Activated B cell treated with CpG ODN at 0.5 μM for 24 hours (primary cell): Measurements from ENCODE around the gene PIGM. TPM values are rescaled to one million over a fixed set of nuclear protein-coding genes. Genes with fewer than 3 reads are reported as not detected.

Experiments used
- ATAC-seq: fragments of 200-7000 bp; cut with Tn5 transposase; one replicate; pipeline ENCODE4 v1.10.0; 2021; ENCODE audit warnings: low read depth, mild to moderate bottlenecking, moderate library complexity
- CTCF ChIA-PET: fragments of 350-600 bp; sonication (Branson Sonifier 250); formaldehyde crosslinking; loops from one replicate; lab custom pipeline; 2021; ENCODE audit warnings: antibody characterized with exemption; lab: Charles Lee
- POLR2A ChIA-PET: fragments of 350-600 bp; sonication (Branson Sonifier 250); formaldehyde crosslinking; loops from one replicate; lab custom pipeline; 2021; ENCODE audit warnings: antibody characterized with exemption; lab: Charles Lee
- DNase-seq: peaks from one replicate; pipeline ENCODE4 v3.0.0; 2022
- H3K27ac Mint-ChIP-seq: one replicate; pipeline ENCODE4 v1.8.0; 2020; ENCODE audit warnings: mixed read lengths
- H3K27me3 Mint-ChIP-seq: one replicate; pipeline ENCODE4 v1.8.0; 2021; ENCODE audit warnings: mixed read lengths
- H3K36me3 Mint-ChIP-seq: one replicate; pipeline ENCODE4 v1.8.0; 2021; ENCODE audit warnings: low read depth, mixed read lengths
- H3K4me1 Mint-ChIP-seq: one replicate; pipeline ENCODE4 v1.8.0; 2021; ENCODE audit warnings: mixed read lengths
- H3K4me3 Mint-ChIP-seq: one replicate; pipeline ENCODE4 v1.8.0; 2020; ENCODE audit warnings: mild to moderate bottlenecking, mixed read lengths
- H3K9me3 Mint-ChIP-seq: one replicate; pipeline ENCODE4 v1.8.0; 2020; ENCODE audit warnings: mixed read lengths
- CTCF ChIP-seq: fragments of 200-600 bp; IDR thresholded peaks from one replicate; pipeline ENCODE4 v1.8.0; 2022; ENCODE audit warnings: antibody characterized with exemption, mild to moderate bottlenecking
- intact Hi-C: fragments of 100-400 bp; cut with micrococcal nuclease; formaldehyde crosslinking; loops from one replicate; pipeline ENCODE4 v1.15.1; 2024
- total RNA-seq: library from RNA; stranded (reverse); gene quantifications from 2 replicates; pipeline ENCODE4 v1.2.3, GENCODE V29; 2022

The PIGM gene
- total RNA-seq, 1 donor from 2014 or later: 5.3 TPM

- H3K27me3 Mint-ChIP-seq: peaks cover 46% of the 10 kb centered on the region
Measured at GRCh38 chr1:160071289-160071688, 39.5 kb upstream of the PIGM start.

GRCh38 chr1:160070243-160071163 is 38.7 kb upstream of the PIGM start:
- H3K27me3 Mint-ChIP-seq: peaks cover 50% of the 10 kb centered on the region
- no peak for TF ChIP-seq CTCF
- CTCF ChIA-PET: interaction anchor here (0.8 to 1.9 kb wide), 3 partner anchors 8 to 24 kb away, joined by 3 to 6 read pairs (median 3); no protein-coding TSS in a partner anchor
- DNase-seq: peak; percentile 62
- H3K9me3 Mint-ChIP-seq: no peaks in the 10 kb centered on the region
- H3K36me3 Mint-ChIP-seq: no peaks in the 10 kb centered on the region
- peak overlapping the region; percentile 90 for H3K4me3 Mint-ChIP-seq
- POLR2A ChIA-PET: interaction anchor here (0.5 to 1.0 kb wide), 3 partner anchors 41 to 172 kb away, joined by 3 to 4 read pairs (median 4); no protein-coding TSS in a partner anchor
- intact Hi-C loops: loop anchor here (10.0 kb wide), 1 partner anchor 246 kb away; the partner anchor contains the start of gene SLAMF8
- peak; percentile 99 for ATAC-seq
- H3K27ac Mint-ChIP-seq: no peak overlapping the region
- peaks cover 7% of the 10 kb centered on the region for H3K4me1 Mint-ChIP-seq

More at GRCh38 chr1:160071289-160071688, 39.5 kb upstream of the PIGM start:
- intact Hi-C loops: loop anchor here (10.0 kb wide), 1 partner anchor 246 kb away; the partner anchor contains the start of gene SLAMF8
- no peak overlapping the region for H3K4me3 Mint-ChIP-seq
- no peak for DNase-seq
- CTCF ChIA-PET: interaction anchor here (1.2 to 1.9 kb wide), 2 partner anchors 9 to 25 kb away, joined by 4 to 6 read pairs; no protein-coding TSS in a partner anchor
- H3K36me3 Mint-ChIP-seq: no peaks in the 10 kb centered on the region
- H3K27ac Mint-ChIP-seq: no peak overlapping the region
- no peak for TF ChIP-seq CTCF
- no peaks in the 10 kb centered on the region for H3K9me3 Mint-ChIP-seq
- peaks cover 7% of the 10 kb centered on the region for H3K4me1 Mint-ChIP-seq
- POLR2A ChIA-PET: interaction anchor here (0.5 kb wide), 1 partner anchor 42 kb away, joined by 4 read pairs; no protein-coding TSS in a partner anchor
- no peak for ATAC-seq

- no peak for ATAC-seq
- peaks cover 7% of the 10 kb centered on the region for H3K4me1 Mint-ChIP-seq
- CTCF ChIA-PET: interaction anchor here (0.8 to 1.9 kb wide), 4 partner anchors 9 to 23 kb away, joined by 3 to 6 read pairs (median 3); partner anchors contain the start of gene KCNJ9
- H3K36me3 Mint-ChIP-seq: no peaks in the 10 kb centered on the region
- no peak within 1 kb of the TSS for H3K27ac Mint-ChIP-seq
- H3K27me3 Mint-ChIP-seq: peaks cover 47% of the 10 kb centered on the region
- TF ChIP-seq CTCF: no peak
- no peak for DNase-seq
- no peaks in the 10 kb centered on the region for H3K9me3 Mint-ChIP-seq
- intact Hi-C loops: loop anchor here (10.0 kb wide), 1 partner anchor 245 kb away; the partner anchor contains the start of gene SLAMF8
- POLR2A ChIA-PET: interaction anchor here (0.6 to 1.0 kb wide), 3 partner anchors 147 to 314 kb away, joined by 3 to 4 read pairs (median 3); no protein-coding TSS in a partner anchor
- H3K4me3 Mint-ChIP-seq: peak within 1 kb of the TSS; percentile 90
Measured at GRCh38 chr1:160069460-160070231, 37.9 kb upstream of the PIGM start, which contains the start of gene KCNJ10. Gene KCNJ10, minus strand, starts transcription at chr1:160070160. Its CDS starts 27,628 bp downstream, at chr1:160042532.

- no peak for TF ChIP-seq CTCF
- H3K27ac Mint-ChIP-seq: no peak overlapping the region
- H3K9me3 Mint-ChIP-seq: no peaks in the 10 kb centered on the region
- POLR2A ChIA-PET: no interaction called here
- intact Hi-C loops: no loop called here
- ATAC-seq: no peak
- no peaks in the 10 kb centered on the region for H3K36me3 Mint-ChIP-seq
- DNase-seq: no peak
- H3K27me3 Mint-ChIP-seq: peaks cover 42% of the 10 kb centered on the region
- CTCF ChIA-PET: interaction anchor here (1.3 kb wide), 1 partner anchor 10 kb away, joined by 5 read pairs; no protein-coding TSS in a partner anchor
- H3K4me1 Mint-ChIP-seq: peaks cover 7% of the 10 kb centered on the region
- H3K4me3 Mint-ChIP-seq: no peak overlapping the region
Measured at GRCh38 chr1:160068225-160068624, 36.4 kb upstream of the PIGM start.
